CD4-positive, alpha-beta T cell treated with Interleukin-2 at 100 ng/mL for 4 hours (primary cell): ENCODE results near the gene STEAP3.
A peak's percentile ranks its signal among the peaks of the same experiment; 100 is the strongest.

Experiments used
- DNase-seq: peaks from one replicate; pipeline ENCODE4 v3.0.0-alpha.2; 2020; ENCODE audit warnings: low spot score

STEAP3 gene

GRCh38 chr2:119223521-119224390 lies at the start of gene STEAP3:
STEAP3 (plus strand) TSS chr2:119223834; CDS start chr2:119231013, 7,179 bp downstream.
- DNase-seq: no peak

- peak; percentile 35 for DNase-seq
Measured at GRCh38 chr2:119174216-119174992, 49.2 kb upstream of the STEAP3 start.

- no peak for DNase-seq
Measured at GRCh38 chr2:119174993-119175347, 48.7 kb upstream of the STEAP3 start.

- no peak for DNase-seq
Measured at GRCh38 chr2:119175517-119175916, 48.1 kb upstream of the STEAP3 start.

- no peak for DNase-seq
Measured at GRCh38 chr2:119177171-119177837, 46.3 kb upstream of the STEAP3 start.

- no peak for DNase-seq
Measured at GRCh38 chr2:119177838-119178190, 45.8 kb upstream of the STEAP3 start.

- no peak for DNase-seq
Measured at GRCh38 chr2:119178776-119179175, 44.9 kb upstream of the STEAP3 start.

GRCh38 chr2:119179202-119179601 lies 44.4 kb upstream of the STEAP3 start:
- DNase-seq: no peak

- no peak for DNase-seq
Measured at GRCh38 chr2:119179991-119180390, 43.6 kb upstream of the STEAP3 start.

- no peak for DNase-seq
Measured at GRCh38 chr2:119180892-119181291, 42.7 kb upstream of the STEAP3 start.

GRCh38 chr2:119181391-119181790 lies 42.2 kb upstream of the STEAP3 start:
- no peak for DNase-seq

GRCh38 chr2:119181791-119182445 lies 41.7 kb upstream of the STEAP3 start:
- DNase-seq: no peak

GRCh38 chr2:119184512-119184911 lies 39.1 kb upstream of the STEAP3 start:
- DNase-seq: no peak

GRCh38 chr2:119190321-119191111 lies 33.1 kb upstream of the STEAP3 start:
- no peak for DNase-seq

- no peak for DNase-seq
Measured at GRCh38 chr2:119192893-119193292, 30.7 kb upstream of the STEAP3 start.

- no peak for DNase-seq
Measured at GRCh38 chr2:119195001-119195400, 28.6 kb upstream of the STEAP3 start.

GRCh38 chr2:119195887-119196286 lies 27.7 kb upstream of the STEAP3 start:
- DNase-seq: no peak

GRCh38 chr2:119196301-119197125 lies 27.1 kb upstream of the STEAP3 start:
- no peak for DNase-seq

GRCh38 chr2:119197126-119197405 lies 26.6 kb upstream of the STEAP3 start:
- no peak for DNase-seq

- DNase-seq: no peak
Measured at GRCh38 chr2:119197529-119198239, 25.9 kb upstream of the STEAP3 start.
